Vagina (tissue), 2 donors: Measurements from ENCODE around the gene TGFB1I1. TPM values are rescaled to one million over a fixed set of nuclear protein-coding genes. Genes with fewer than 3 reads are reported as not detected.

Source experiments
- DNase-seq, 2 donors: peaks; one replicate each; pipeline ENCODE4 v3.0.0-alpha.2; 2017; ENCODE audit errors: extremely low spot score in 2 of 2
- H3K27ac ChIP-seq: fragments of 200-600 bp; sonication (generic); one replicate; pipeline ENCODE4 v1.5.1; 2019
- H3K27me3 ChIP-seq: fragments of 200-600 bp; sonication (generic); one replicate; pipeline ENCODE4 v1.5.1; 2019
- H3K36me3 ChIP-seq, 2 donors: fragments of 200-600 bp; sonication (generic); one replicate each; pipeline ENCODE4 v1.5.1; 2017 to 2019
- H3K4me1 ChIP-seq: fragments of 200-600 bp; sonication (generic); one replicate; pipeline ENCODE4 v1.5.1; 2019
- H3K4me3 ChIP-seq, 2 donors: fragments of 200-600 bp; sonication (generic); 1 replicate in 1 of 2; 2 replicates in 1 of 2; pipeline ENCODE4 v1.5.1; 2016 to 2019
- H3K9me3 ChIP-seq: fragments of 200-600 bp; sonication (generic); one replicate; pipeline ENCODE4 v1.5.1; 2019
- CTCF ChIP-seq, 3 experiments: fragments of 450-650 bp in 2 of 3; fragments of 200-600 bp in 1 of 3; sonication (generic) in 1 of 3; IDR thresholded peaks; one replicate each; pipeline ENCODE4 v1.5.1; 2017 to 2019; ENCODE audit warnings: antibody characterized with exemption in 3 of 3, mild to moderate bottlenecking in 2 of 3, moderate library complexity in 2 of 3
- POLR2A ChIP-seq, 2 donors: fragments of 450-650 bp; IDR thresholded peaks; one replicate each; pipeline ENCODE4 v1.6.1; 2017; ENCODE audit warnings: antibody characterized with exemption in 2 of 2, mild to moderate bottlenecking in 2 of 2, moderate library complexity in 2 of 2
- POLR2AphosphoS5 ChIP-seq, 2 donors: sonication (generic); formaldehyde crosslinking; IDR thresholded peaks; one replicate each; pipeline ENCODE4 v1.9.0; 2017; ENCODE audit warnings: antibody characterized with exemption in 2 of 2, mild to moderate bottlenecking in 2 of 2, low read depth in 1 of 2; ENCODE audit not compliant: insufficient read depth in 1 of 2
- intact Hi-C: fragments of 100-400 bp; cut with DNase I; formaldehyde crosslinking; loops from one replicate; pipeline ENCODE4 v1.15.1; 2023
- total RNA-seq: library from RNA; depleted of rRNA; stranded (reverse); fragments of >200 nt; gene quantifications from one replicate; pipeline ENCODE4 v1.2.3, GENCODE V29; 2016

TGFB1I1 gene
- total RNA-seq, 1 donor from 2014 or later = 114 TPM

GRCh38 chr16:31487720-31488467, 15.9 kb downstream of the TGFB1I1 start:
- peaks cover 21% of the 10 kb centered on the region for H3K4me1 ChIP-seq
- no peaks in the 10 kb centered on the region for H3K9me3 ChIP-seq
- H3K27me3 ChIP-seq = no peaks in the 10 kb centered on the region
- TF ChIP-seq CTCF (IDR thresholded peaks at IDR 0.05) (no peak), POLR2AphosphoS5 (IDR thresholded peaks at IDR 0.05; ENCODE audit: insufficient read depth in 1 of 2, low read depth in 1 of 2) (peak in 1 of 2 donors; percentile 65), POLR2A (IDR thresholded peaks at IDR 0.05) (no peak)
- no peak for DNase-seq
- peak overlapping the region; percentile 49 for H3K27ac ChIP-seq
- H3K4me3 ChIP-seq = peak overlapping the region; percentile 55 to 56
- H3K36me3 ChIP-seq = peaks cover 0 to 17% of the 10 kb centered on the region in 2 donors
- intact Hi-C loops = no loop called here

- no peak overlapping the region for H3K27ac ChIP-seq
- DNase-seq = no peak
- peaks cover 0 to 25% of the 10 kb centered on the region in 2 donors for H3K36me3 ChIP-seq
- no peaks in the 10 kb centered on the region for H3K27me3 ChIP-seq
- peak overlapping the region; percentile 55 to 56 for H3K4me3 ChIP-seq
- no peaks in the 10 kb centered on the region for H3K9me3 ChIP-seq
- intact Hi-C loops = no loop called here
- H3K4me1 ChIP-seq = peaks cover 21% of the 10 kb centered on the region
- no peak for TF ChIP-seq POLR2A (IDR thresholded peaks at IDR 0.05)
- no peak for TF ChIP-seq CTCF (IDR thresholded peaks at IDR 0.05)
Measured at GRCh38 chr16:31488468-31489297, 16.7 kb downstream of the TGFB1I1 start.

- peaks cover 21% of the 10 kb centered on the region for H3K4me1 ChIP-seq
- DNase-seq = no peak
- H3K36me3 ChIP-seq = peaks cover 0 to 30% of the 10 kb centered on the region in 2 donors
- no peak for TF ChIP-seq POLR2AphosphoS5 (IDR thresholded peaks at IDR 0.05; ENCODE audit: insufficient read depth in 1 of 2, low read depth in 1 of 2)
- no peak for TF ChIP-seq POLR2A (IDR thresholded peaks at IDR 0.05)
- TF ChIP-seq CTCF (IDR thresholded peaks at IDR 0.05) = no peak
- H3K27me3 ChIP-seq = no peaks in the 10 kb centered on the region
- H3K4me3 ChIP-seq = no peak overlapping the region
- H3K27ac ChIP-seq = no peak overlapping the region
- intact Hi-C loops = no loop called here
- no peaks in the 10 kb centered on the region for H3K9me3 ChIP-seq
Measured at GRCh38 chr16:31489298-31489564, 17.3 kb downstream of the TGFB1I1 start.

GRCh38 chr16:31489616-31490584, 17.9 kb downstream of the TGFB1I1 start:
- Histone ChIP-seq H3K4me3 (no peak overlapping the region), H3K27ac (no peak overlapping the region), H3K36me3 (peaks cover 0 to 30% of the 10 kb centered on the region in 2 donors), H3K4me1 (peaks cover 21% of the 10 kb centered on the region), H3K27me3 (no peaks in the 10 kb centered on the region), H3K9me3 (no peaks in the 10 kb centered on the region)
- TF ChIP-seq POLR2A (IDR thresholded peaks at IDR 0.05) = no peak
- TF ChIP-seq POLR2AphosphoS5 (IDR thresholded peaks at IDR 0.05; ENCODE audit: insufficient read depth in 1 of 2, low read depth in 1 of 2) = no peak
- TF ChIP-seq CTCF (IDR thresholded peaks at IDR 0.05) = no peak
- no peak for DNase-seq
- intact Hi-C loops = no loop called here
